Tibial artery (tissue), 4 donors: Measurements from ENCODE around the gene MAMSTR.
"Not testable (repeated sequence)": the region's sequence is repeated elsewhere in the genome, so short reads cannot be mapped to it uniquely, and the experiment has no call there.

Experiments
- DNase-seq, 2 donors: peaks; one replicate each; pipeline ENCODE4 v3.0.0-alpha.2; 2019
- H3K27ac ChIP-seq, 2 donors: fragments of 200-600 bp; sonication (generic) in 1 of 2; 1 replicate in 1 of 2; 2 replicates in 1 of 2; pipeline ENCODE4 v1.5.1; 2018 to 2019; ENCODE audit warnings: mild to moderate bottlenecking in 1 of 2
- H3K27me3 ChIP-seq, 2 donors: fragments of 200-600 bp; sonication (generic) in 1 of 2; one replicate each; pipeline versions ENCODE4 v1.5.1 to v1.6.0; 2016 to 2019
- H3K36me3 ChIP-seq, 3 donors: fragments of 200-600 bp; sonication (generic) in 2 of 3; one replicate each; pipeline ENCODE4 v1.5.1; 2016 to 2019; ENCODE audit warnings: mild to moderate bottlenecking in 2 of 3
- H3K4me1 ChIP-seq, 4 donors: fragments of 200-600 bp; sonication (generic) in 2 of 4; 1 replicate in 3 of 4; 2 replicates in 1 of 4; pipeline ENCODE4 v1.5.1; 2016 to 2019
- H3K4me3 ChIP-seq, 2 donors: fragments of 200-600 bp; sonication (generic) in 1 of 2; 1 replicate in 1 of 2; 2 replicates in 1 of 2; pipeline ENCODE4 v1.5.1; 2018 to 2019; ENCODE audit warnings: mild to moderate bottlenecking in 2 of 2
- H3K9me3 ChIP-seq, 3 donors: fragments of 200-600 bp; sonication (generic) in 1 of 3; one replicate each; pipeline ENCODE4 v1.5.1; 2016 to 2019
- intact Hi-C: fragments of 100-400 bp; cut with DNase I; formaldehyde crosslinking; loops from one replicate; pipeline ENCODE4 v1.15.0; 2023; ENCODE audit warnings: low total_unique reads
- TF ChIP-seq, protein P1 (sequence below), 2 experiments: fragments of 200-600 bp in 1 of 2; fragments of 450-650 bp in 1 of 2; IDR thresholded peaks; one replicate each; pipeline ENCODE4 v1.5.1; 2017 to 2019; ENCODE audit warnings: antibody characterized with exemption in 2 of 2, mild to moderate bottlenecking in 1 of 2, moderate library complexity in 1 of 2

The MAMSTR gene

DNA sequence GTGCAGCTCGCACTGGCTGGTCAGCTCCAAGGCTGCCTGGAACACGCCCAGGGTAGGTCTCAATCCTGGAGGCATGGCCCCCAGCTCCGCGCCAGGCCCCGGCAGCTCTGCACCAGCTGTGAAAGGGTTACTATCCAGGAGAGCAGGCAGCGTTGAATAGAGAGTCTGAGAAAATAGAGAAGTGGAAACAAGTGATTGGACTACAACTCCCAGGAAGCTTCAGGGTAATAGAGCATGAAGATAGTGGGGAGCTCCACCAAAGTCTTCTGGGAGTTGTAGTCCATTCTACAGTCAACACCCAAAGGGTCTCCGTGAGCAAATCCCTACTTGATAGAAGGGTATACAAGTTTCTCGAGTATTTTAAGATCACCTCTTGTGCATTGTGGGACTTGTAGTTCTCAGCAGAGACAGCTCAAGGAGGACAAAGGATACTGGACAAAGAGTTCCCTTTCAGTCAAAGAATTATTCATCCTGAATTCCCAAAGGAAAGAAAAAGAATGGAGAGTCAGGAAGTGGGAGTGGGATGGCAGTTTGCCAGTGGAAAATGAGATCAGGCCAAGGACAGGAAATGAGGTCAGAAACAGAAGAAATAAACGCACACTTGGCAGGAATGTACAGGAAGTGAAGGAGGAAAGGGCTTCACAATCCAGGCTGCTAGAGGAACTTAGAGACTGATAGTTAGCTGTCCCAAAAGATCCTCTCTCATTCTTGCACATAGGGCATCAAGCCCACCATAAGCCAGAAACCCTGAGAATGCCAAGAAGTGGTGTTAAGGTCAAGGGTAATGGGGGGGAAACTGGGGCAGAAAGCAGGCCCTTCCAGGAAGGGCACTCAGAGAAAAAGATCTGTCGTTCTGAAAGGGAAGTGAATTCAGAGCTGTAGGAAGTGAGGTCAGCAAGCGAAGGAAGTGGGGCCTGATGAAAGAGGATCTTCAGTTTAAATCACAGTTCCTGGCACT lies 5.5 kb upstream of the MAMSTR start:
- H3K4me3 ChIP-seq: no peak overlapping the region
- H3K27ac ChIP-seq: peak overlapping the region; percentile 3 to 18
- no peak for DNase-seq
- H3K36me3 ChIP-seq: peaks cover 0 to 5% (median 0%) of the 10 kb centered on the region in 3 donors
- TF ChIP-seq, protein P1, sequence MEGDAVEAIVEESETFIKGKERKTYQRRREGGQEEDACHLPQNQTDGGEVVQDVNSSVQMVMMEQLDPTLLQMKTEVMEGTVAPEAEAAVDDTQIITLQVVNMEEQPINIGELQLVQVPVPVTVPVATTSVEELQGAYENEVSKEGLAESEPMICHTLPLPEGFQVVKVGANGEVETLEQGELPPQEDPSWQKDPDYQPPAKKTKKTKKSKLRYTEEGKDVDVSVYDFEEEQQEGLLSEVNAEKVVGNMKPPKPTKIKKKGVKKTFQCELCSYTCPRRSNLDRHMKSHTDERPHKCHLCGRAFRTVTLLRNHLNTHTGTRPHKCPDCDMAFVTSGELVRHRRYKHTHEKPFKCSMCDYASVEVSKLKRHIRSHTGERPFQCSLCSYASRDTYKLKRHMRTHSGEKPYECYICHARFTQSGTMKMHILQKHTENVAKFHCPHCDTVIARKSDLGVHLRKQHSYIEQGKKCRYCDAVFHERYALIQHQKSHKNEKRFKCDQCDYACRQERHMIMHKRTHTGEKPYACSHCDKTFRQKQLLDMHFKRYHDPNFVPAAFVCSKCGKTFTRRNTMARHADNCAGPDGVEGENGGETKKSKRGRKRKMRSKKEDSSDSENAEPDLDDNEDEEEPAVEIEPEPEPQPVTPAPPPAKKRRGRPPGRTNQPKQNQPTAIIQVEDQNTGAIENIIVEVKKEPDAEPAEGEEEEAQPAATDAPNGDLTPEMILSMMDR (IDR thresholded peaks at IDR 0.05): no peak
- intact Hi-C loops: no loop called here
- H3K4me1 ChIP-seq: peaks cover 0 to 14% (median 6%) of the 10 kb centered on the region in 4 donors
- H3K27me3 ChIP-seq: peaks cover 0 to 4% of the 10 kb centered on the region in 2 donors
- H3K9me3 ChIP-seq: no peaks in the 10 kb centered on the region

DNA sequence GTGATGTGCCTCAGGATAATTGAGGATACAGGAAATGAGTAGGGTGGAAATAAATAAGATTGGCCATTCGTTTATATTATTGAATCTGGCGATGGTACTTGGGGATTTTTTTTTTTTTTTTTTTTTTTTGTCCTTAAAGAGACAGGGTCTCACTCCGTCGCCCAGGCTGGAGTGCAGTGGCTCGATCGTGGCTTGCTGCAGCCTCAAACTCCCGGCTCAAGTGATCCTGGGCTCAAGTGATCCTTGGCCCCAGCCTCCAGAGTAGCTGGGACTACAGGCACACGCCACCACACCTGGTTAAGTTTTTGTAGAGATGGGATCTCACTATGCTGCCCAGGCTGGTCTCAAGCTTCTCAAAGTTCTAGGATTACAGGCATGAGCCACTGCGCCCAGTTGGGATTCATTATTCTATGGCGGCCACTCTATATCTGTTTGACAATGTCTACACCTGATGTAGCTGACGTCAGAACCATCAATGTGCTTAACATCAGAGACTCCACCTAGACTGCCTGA lies 2.7 kb upstream of the MAMSTR start:
- Histone ChIP-seq H3K27ac (no peak overlapping the region), H3K9me3 (no peaks in the 10 kb centered on the region), H3K4me3 (no peak overlapping the region), H3K36me3 (peaks cover 0 to 5% (median 0%) of the 10 kb centered on the region in 3 donors), H3K27me3 (no peaks in the 10 kb centered on the region), H3K4me1 (peaks cover 0 to 33% (median 17%) of the 10 kb centered on the region in 4 donors)
- intact Hi-C loops: no loop called here
- TF ChIP-seq, protein P1 (IDR thresholded peaks at IDR 0.05): no peak
- no peak for DNase-seq

DNA sequence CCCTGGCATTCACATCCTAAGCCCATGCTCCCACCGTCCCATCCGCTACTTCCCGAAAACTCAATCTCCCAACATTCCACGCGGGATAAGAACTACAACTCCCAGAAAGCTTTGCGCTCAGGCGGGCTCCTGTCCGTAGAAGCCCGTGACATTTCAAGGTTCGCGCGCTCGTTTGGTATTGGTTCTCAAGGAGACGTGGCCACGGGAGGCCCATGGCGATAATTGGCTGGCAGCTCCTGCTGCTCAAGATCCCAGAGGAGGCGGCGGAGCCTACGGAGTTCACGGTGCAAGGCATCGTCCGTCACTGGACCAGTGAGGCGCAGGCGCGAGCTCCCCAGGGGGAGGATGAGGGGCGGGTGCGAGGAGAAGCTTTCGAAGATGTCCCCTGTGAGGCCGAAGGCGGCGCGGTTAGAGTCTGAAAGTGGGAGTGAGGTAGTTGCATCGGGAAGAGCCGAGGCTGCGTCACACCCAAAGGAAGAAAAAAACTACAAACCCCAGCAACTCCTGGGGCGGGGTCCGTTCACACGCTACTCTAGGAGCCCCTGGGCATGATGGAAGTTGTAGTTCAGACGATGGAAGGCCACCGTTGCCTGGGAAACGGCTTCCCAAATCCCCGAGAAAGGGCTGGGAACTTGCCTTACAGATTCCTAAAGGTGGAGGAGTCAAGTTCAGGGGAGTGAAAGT lies 1.2 kb upstream of the MAMSTR start:
- peak; percentile 99 to 100 for DNase-seq
- intact Hi-C loops: no loop called here
- H3K27ac ChIP-seq: peak overlapping the region; percentile 82 to 91
- TF ChIP-seq, protein P1 (IDR thresholded peaks at IDR 0.05): no peak
- peak overlapping the region; percentile 54 to 57 for H3K4me3 ChIP-seq
- no peaks in the 10 kb centered on the region for H3K9me3 ChIP-seq
- no peaks in the 10 kb centered on the region for H3K27me3 ChIP-seq
- H3K36me3 ChIP-seq: no peaks in the 10 kb centered on the region
- H3K4me1 ChIP-seq: peaks cover 0 to 48% (median 30%) of the 10 kb centered on the region in 4 donors

DNA sequence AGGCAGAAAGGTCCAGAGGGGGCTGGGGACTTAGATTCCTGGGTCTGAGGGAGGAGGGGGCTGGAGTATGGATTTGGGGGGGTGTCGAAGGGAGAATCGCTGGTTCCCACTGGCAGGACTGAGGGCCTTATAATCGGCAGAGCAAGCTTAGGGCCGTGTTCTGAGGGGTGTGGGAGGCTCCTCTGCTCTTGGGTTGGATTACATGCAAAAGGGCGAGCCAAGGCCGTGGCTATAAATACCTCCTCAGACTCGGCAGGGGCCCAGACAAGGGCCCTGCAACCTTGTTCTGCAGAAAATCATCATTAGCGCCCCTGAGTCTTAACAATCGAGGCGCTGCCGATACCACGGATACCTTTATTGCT lies 707 bp upstream of the MAMSTR start:
- no peak for DNase-seq
- peak overlapping the region; percentile 54 to 57 for H3K4me3 ChIP-seq
- H3K4me1 ChIP-seq: peaks cover 0 to 53% (median 35%) of the 10 kb centered on the region in 4 donors
- peak overlapping the region; percentile 82 to 91 for H3K27ac ChIP-seq
- H3K9me3 ChIP-seq: no peaks in the 10 kb centered on the region
- no peaks in the 10 kb centered on the region for H3K36me3 ChIP-seq
- intact Hi-C loops: no loop called here
- H3K27me3 ChIP-seq: no peaks in the 10 kb centered on the region
- TF ChIP-seq, protein P1 (IDR thresholded peaks at IDR 0.05): no peak

DNA sequence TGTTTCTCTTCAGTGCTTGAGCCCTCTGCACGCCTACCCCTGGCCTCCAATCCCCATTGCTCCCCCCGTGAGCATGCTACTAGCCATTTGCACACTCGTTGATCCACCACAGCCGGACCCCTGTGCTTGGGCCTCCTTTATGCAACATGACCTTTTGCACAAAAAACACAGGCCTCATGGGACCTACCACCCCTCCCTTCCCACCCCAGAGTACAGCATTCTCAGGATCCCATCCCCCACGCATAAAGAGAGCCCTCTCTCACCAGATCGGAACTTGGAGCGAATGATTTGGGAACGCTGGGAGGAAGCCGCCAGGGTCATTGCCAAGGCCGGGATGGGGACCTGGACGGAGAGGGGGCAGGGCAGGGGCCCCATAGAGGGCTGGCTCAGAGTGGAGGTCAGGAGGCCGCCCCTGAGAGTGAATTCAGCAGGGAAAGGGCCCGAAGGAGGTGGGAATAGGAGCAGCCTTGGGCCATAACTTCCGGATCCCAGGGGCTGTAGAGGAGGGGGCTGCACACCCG lies 754 bp downstream of the MAMSTR start:
- Histone ChIP-seq H3K27me3 (no peaks in the 10 kb centered on the region), H3K36me3 (no peaks in the 10 kb centered on the region), H3K9me3 (no peaks in the 10 kb centered on the region), H3K4me1 (peaks cover 4 to 54% (median 40%) of the 10 kb centered on the region in 4 donors), H3K27ac (no peak overlapping the region), H3K4me3 (no peak overlapping the region)
- no peak for DNase-seq
- intact Hi-C loops: no loop called here
- TF ChIP-seq, protein P1 (IDR thresholded peaks at IDR 0.05): no peak

DNA sequence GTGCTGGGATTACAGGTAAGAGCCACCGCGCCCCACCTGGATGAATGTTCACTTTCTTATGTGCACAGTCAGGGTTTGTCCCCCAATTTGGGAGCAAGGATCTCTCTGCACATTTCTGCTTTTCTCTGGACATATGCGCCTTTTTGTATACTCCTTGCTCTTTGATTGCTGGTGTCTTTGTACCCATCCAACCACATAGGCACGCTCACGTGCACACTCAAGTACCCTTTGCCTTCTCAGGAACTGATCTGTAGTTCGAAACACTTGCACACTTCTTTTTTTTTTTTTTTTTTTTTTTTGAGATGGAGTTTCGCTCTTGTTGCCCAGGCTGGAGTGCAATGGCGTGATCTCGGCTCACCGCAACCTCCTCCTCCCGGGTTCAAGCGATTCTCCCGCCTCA lies 1.4 kb downstream of the MAMSTR start:
- H3K4me1 ChIP-seq: peaks cover 4 to 60% (median 46%) of the 10 kb centered on the region in 4 donors
- H3K27ac ChIP-seq, H3K36me3 ChIP-seq, H3K9me3 ChIP-seq, DNase-seq, H3K4me3 ChIP-seq, H3K27me3 ChIP-seq, intact Hi-C loops: not testable (repeated sequence)
